ENCODE data around the gene PDE4D. TPM values are rescaled to one million over a fixed set of nuclear protein-coding genes. Genes with fewer than 3 reads are reported as not detected.

Gene PDE4D
- total RNA-seq, 1 experiment from 2014 or later: 2.1 TPM

GRCh38 chr5:59090323-59090722, 803.2 kb downstream of the PDE4D start:
- Histone ChIP-seq H2BK15ac (ENCODE audit: low read depth, low read length) (no peak overlapping the region), H4K5ac (ENCODE audit: insufficient read length, low read depth, low read length) (no peak overlapping the region), H2BK20ac (ENCODE audit: low read depth, low read length, poor library complexity, severe bottlenecking) (no peak overlapping the region), H4K91ac (ENCODE audit: insufficient read length, low read depth, low read length) (no peak overlapping the region), H3K4me1 (ENCODE audit: insufficient read depth, low read length) (no peaks in the 10 kb centered on the region), H2BK12ac (ENCODE audit: insufficient read length, low read depth, low read length) (no peak overlapping the region), H3K4me2 (ENCODE audit: insufficient read depth, insufficient read length, low read length) (no peak overlapping the region), H3T11ph (ENCODE audit: low read length) (no peak overlapping the region), H4K20me1 (ENCODE audit: control insufficient read depth, insufficient read depth, insufficient read length) (no peaks in the 10 kb centered on the region), H2BK120ac (ENCODE audit: low read depth, low read length, poor library complexity, severe bottlenecking) (no peak overlapping the region), H3K27me3 (ENCODE audit: insufficient read depth, low read length) (no peaks in the 10 kb centered on the region), H3K79me1 (ENCODE audit: insufficient read depth, low read depth, low read length, poor library complexity, severe bottlenecking) (no peaks in the 10 kb centered on the region), H3K9ac (ENCODE audit: extremely low read depth, insufficient read length, low read length) (no peak overlapping the region), H3K79me2 (ENCODE audit: insufficient read depth, low read length) (no peaks in the 10 kb centered on the region), H2AK5ac (ENCODE audit: insufficient read length, low read length) (no peak overlapping the region), H3K23ac (ENCODE audit: insufficient read length, low read depth, low read length) (no peak overlapping the region), H3K27ac (ENCODE audit: insufficient read length, low read depth, low read length) (no peak overlapping the region), H3K18ac (ENCODE audit: insufficient read length, low read depth, low read length) (no peak overlapping the region), H4K8ac (replicated peaks; ENCODE audit: insufficient read length, low read depth, low read length) (no peak overlapping the region), H3K14ac (ENCODE audit: insufficient read depth, low read length) (no peak overlapping the region), H2BK5ac (ENCODE audit: insufficient read length, low read length) (no peak overlapping the region), H3K23me2 (ENCODE audit: insufficient read length, low read depth, low read length, poor library complexity, severe bottlenecking) (no peaks in the 10 kb centered on the region), H3K56ac (ENCODE audit: insufficient read length, low read depth, low read length) (no peak overlapping the region), H3K9me3 (ENCODE audit: control insufficient read depth, low read depth, low read length) (no peaks in the 10 kb centered on the region), H3K4ac (ENCODE audit: low read depth, low read length) (no peak overlapping the region), H2AFZ (ENCODE audit: low read length) (no peak overlapping the region)
- Mint-ChIP-seq H3K4me1 (peaks cover 0 to 3% of the 10 kb centered on the region in 2 experiments; a peak in 1 of 4 replicates), H3K4me3 (no peak overlapping the region), H3K27me3 (ENCODE audit: low read depth) (no peaks in the 10 kb centered on the region; the same call in 1 of the 2 replicates), H3K9me3 (no peaks in the 10 kb centered on the region), H3K27ac (no peak overlapping the region), H3K36me3 (ENCODE audit: insufficient read depth in 1 of 3, low read depth in 3 of 3) (no peaks in the 10 kb centered on the region)
- WGBS (ENCODE audit: extremely low coverage, insufficient read length, low lambda C conversion rate): no CpG with 5 or more reads among the region's 6 CpGs
- no peak for TF ChIP-seq CTCF (conservative IDR thresholded peaks at IDR 0.05)
- no peak for DNase-seq
